ENCODE results near the gene ZNF436. TPM values are rescaled to one million over a fixed set of nuclear protein-coding genes. Genes with fewer than 3 reads are reported as not detected.

Gene ZNF436
- total and polyA plus RNA-seq, 9 of the 15 experiments (the other 6 are each of a cell fraction or from before 2014, with no cell fraction given): 2.1 to 11.3 (median 6.8) TPM

- TF ChIP-seq MTA1 (IDR thresholded peaks at IDR 0.05; ENCODE audit: borderline replicate concordance) (no peak), ZBTB40 (IDR thresholded peaks at IDR 0.05) (peak; percentile 51), ZBTB40 (CRISPR knock-in tag; IDR thresholded peaks at IDR 0.05) (no peak), KAT8 (IDR thresholded peaks at IDR 0.05; ENCODE audit: low read depth) (no peak), ZNF140 (CRISPR knock-in tag; IDR thresholded peaks at IDR 0.05) (no peak), ZNF655 (CRISPR knock-in tag; IDR thresholded peaks at IDR 0.05) (no peak), STAT5B (CRISPR knock-in tag; IDR thresholded peaks at IDR 0.05) (no peak), HLTF (IDR thresholded peaks at IDR 0.05) (no peak; the same call in 1 of the 2 replicates), ETV5 (CRISPR knock-in tag; IDR thresholded peaks at IDR 0.05; ENCODE audit: low read depth) (peak; percentile 57; the same call in 1 of the 2 replicates), BRF1 (IDR thresholded peaks at IDR 0.05; ENCODE audit: borderline replicate concordance, extremely low read depth, insufficient read length) (no peak), HNRNPH1 (optimal IDR thresholded peaks at IDR 0.05; ENCODE audit: low read depth, low read length) (no peak), IFI16 (CRISPR knock-in tag; IDR thresholded peaks at IDR 0.05) (no peak), ZMIZ1 (IDR thresholded peaks at IDR 0.05; ENCODE audit: low read depth in 2 of 2, low read length in 2 of 2) (peak; percentile 17 to 76; a peak in 2 of 4 replicates), RUNX1 (IDR thresholded peaks at IDR 0.05; ENCODE audit: low read depth) (no peak)
These were observed 34.3 kb upstream of the ZNF436 start (continued) for GRCh38 chr1:23403735-23404486.
